Measurements from ENCODE around the gene ANKRD24.
A peak's percentile ranks its signal among the peaks of the same experiment; 100 is the strongest.
"Not testable (repeated sequence)": the region's sequence is repeated elsewhere in the genome, so short reads cannot be mapped to it uniquely, and the experiment has no call there.

Gene ANKRD24

DNA sequence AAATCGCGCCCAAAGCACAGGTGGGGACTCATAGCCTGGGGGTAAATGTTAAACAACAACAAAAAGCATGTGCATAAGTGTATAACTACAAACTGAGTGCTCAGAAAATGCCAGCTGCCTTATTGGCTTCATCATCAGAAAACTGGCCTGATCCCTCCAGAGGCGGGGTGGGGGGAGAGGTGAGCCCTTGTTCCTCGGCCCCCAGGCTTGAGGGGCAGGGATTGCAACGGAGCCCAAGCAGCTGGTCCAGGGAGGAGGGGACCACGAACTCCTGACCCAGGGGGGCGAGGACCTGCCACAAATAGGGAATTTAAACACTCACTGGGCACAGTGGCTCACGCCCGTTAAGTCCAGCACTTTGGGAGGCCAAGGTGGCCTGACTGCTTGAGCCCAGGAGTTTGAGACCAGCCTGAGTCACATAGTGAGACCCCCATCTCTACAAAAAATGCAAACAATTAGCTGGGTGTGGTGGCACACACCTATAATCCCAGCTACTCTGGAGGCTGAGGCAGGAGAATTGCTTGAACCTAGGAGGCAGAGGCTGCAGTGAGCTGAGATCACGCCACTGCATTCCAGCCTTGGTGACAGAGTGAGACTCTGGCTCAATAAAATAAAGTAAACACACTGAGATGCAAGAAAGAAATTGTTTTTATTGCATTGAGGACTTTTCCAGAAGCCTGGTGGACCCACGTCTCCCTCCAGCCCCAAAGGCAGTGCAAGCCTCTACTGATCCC lies 8.8 kb upstream of the ANKRD24 start:
- no peak for DNase-seq (ENCODE audit: low read depth in 2 of 2)

DNA sequence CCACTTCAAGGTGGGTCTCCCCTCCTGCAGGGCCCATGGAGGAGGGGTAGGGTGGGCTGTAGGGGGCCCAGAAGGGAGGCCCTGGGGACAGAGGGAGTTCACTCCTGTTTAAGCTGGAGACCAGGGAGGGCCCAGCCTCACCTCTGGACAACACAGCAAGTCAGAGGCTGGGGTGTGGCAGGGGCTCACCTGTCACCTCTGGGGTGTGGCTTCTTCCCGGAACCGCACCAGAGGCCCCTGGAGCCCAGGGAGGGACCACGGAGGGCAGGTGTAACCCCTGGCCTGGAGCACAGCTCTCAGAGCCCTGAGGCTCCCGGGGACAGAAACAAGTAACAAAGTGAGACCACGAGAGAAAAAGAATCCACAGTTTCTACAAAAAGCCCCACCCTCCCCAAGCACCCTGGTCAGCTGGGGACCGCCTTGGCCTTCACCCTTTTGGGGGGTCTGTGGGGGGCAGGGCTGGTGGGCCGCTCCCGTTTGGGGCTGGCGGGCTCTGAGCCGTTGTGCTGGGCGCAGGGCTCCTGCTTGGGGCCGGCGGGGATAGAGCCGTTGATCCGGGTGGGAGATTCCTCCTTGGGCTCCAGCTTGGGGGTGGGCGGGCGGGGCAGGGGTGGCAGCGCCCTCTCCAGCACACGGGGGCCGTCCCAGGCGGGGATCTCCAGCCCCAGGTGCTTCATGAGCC lies 8.1 kb upstream of the ANKRD24 start:
- no peak for DNase-seq (ENCODE audit: low read depth in 2 of 2)

DNA sequence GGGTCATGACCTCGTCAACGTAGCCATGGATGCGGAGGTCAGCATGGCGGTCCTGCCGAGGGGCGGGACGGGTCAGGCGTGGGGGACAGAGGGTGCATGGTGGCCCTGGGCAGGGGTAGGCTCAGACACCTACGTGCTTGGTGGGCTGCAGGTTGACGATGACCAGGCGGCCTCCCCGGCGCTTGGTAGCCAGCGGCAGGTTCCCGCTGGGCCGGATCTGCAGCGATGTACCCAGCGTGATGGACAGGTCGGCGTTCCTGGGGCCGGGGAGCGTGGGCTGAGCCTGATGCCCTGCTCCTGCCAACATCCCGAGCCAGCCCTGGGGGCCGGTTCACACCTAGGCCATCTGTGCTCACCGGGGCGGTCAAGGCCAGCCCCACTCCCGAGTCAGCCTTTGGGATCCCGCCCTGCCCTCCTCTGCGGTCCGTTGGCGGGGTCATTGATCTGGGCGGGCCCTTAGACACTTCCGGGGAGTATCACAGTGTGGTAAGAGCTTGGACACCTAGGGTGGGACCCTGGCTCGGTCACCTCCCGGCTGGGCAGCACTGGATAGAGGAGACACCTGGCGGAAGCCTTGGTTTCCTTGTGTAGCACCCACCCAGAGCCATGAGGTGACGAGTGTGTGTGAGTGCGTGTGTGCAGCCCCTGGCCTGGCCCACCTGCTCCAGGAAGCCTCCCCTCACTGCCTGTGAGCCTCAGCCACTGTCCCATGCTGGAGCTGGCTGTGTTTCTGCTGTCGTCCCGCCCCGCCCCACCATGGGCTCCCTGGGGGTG lies 7.4 kb upstream of the ANKRD24 start:
- no peak for DNase-seq (ENCODE audit: low read depth in 2 of 2)

DNA sequence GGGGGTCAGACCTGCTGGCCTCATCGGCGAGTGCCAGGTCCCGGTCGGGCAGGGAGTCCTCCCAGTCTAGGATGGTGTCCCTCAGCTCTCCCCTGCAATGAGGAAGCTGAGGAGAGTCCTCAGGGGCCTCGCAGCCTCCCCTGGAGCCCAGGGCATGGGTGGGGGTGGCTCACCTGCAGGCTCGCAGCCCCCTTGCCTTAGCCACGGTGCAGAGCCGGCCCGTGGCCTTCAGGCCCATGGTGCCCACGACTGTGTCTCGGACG lies 6.9 kb upstream of the ANKRD24 start:
- DNase-seq (ENCODE audit: low read depth in 2 of 2): no peak

GRCh38 chr19:4177146-4177545 lies 5.3 kb upstream of the ANKRD24 start:
- DNase-seq (ENCODE audit: low read depth in 2 of 2): no peak

DNA sequence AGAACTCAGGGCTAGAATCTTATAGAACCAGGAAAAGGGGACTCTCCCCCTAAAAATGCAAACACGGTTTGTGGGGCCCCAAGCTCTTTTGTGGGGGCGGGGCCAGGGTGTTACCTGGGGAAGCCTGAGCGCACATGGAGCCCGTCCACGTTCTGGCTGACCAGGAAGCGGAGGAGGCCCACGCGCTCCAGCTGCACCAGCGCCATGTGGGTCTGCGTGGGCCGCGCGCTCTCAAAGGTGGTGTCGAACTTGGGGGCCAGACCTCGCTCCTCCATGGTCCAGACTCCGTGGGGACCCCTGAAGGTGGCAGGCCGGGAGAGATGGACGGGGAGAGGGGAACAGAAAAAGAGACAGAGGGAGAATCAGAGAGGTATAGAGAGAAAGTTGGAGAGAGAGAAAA lies 3.5 kb upstream of the ANKRD24 start:
- no peak for DNase-seq (ENCODE audit: low read depth in 2 of 2)

GRCh38 chr19:4181053-4181508 lies 1.4 kb upstream of the ANKRD24 start:
- no peak for DNase-seq (ENCODE audit: low read depth in 2 of 2)

- no peak for DNase-seq (ENCODE audit: low read depth in 2 of 2)
Measured at GRCh38 chr19:4183967-4184717, 1.7 kb downstream of the ANKRD24 start.

- DNase-seq (ENCODE audit: low read depth in 2 of 2): no peak
Measured at GRCh38 chr19:4184718-4185352, 2.3 kb downstream of the ANKRD24 start.

- no peak for DNase-seq (ENCODE audit: low read depth in 2 of 2)
Measured at GRCh38 chr19:4185413-4186086, 3.1 kb downstream of the ANKRD24 start.

GRCh38 chr19:4186087-4186993 lies 3.9 kb downstream of the ANKRD24 start:
- DNase-seq (ENCODE audit: low read depth in 2 of 2): peak; percentile 51

- DNase-seq (ENCODE audit: low read depth in 2 of 2): no peak
Measured at GRCh38 chr19:4187313-4188122, 5.0 kb downstream of the ANKRD24 start.

- DNase-seq (ENCODE audit: low read depth in 2 of 2): no peak
Measured at GRCh38 chr19:4189641-4190040, 7.2 kb downstream of the ANKRD24 start.

DNA sequence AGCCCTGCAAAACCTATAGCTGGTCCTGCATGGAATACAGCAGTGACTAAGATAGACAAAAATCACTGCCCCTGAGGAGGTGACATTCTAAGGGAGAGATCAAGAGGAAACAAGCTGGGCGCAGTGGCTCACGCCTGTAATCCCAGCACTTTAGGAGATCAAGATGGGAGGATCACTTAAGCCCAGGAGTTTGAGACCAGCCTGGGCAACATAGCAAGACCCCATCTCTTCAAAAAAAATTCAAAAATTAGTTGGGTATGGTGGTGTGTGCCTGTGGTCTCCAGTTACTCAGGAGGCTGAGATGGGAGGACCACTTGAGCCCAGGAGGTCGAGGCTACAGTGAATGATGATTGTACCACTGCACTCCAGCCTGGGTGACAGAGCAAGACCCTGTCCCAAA lies 10.0 kb downstream of the ANKRD24 start:
- DNase-seq (ENCODE audit: low read depth in 2 of 2): not testable (repeated sequence)

DNA sequence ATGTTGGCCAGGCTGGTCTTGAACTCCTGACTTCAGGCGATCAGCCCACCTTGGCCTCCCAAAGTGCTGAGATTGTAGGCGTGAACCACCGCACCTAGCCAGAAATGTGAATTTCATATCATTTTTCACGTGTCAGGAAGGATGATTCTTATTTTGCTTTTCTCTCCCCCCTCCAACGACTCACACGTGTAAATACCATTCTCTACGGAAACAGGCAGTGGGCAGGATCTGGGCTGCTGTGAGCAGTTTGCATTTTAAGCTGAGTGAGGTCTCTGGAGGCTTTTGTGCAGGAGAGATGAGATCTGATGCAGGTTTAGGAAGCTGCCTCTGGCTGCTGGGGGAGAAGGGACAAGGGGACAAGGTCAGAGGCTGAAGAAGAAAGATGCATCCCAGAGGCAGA lies 11.9 kb downstream of the ANKRD24 start:
- no peak for DNase-seq (ENCODE audit: low read depth in 2 of 2)

GRCh38 chr19:4196009-4196408 lies 13.5 kb downstream of the ANKRD24 start:
- no peak for DNase-seq (ENCODE audit: low read depth in 2 of 2)

GRCh38 chr19:4196587-4197148 lies 14.2 kb downstream of the ANKRD24 start:
- DNase-seq (ENCODE audit: low read depth in 2 of 2): no peak

DNA sequence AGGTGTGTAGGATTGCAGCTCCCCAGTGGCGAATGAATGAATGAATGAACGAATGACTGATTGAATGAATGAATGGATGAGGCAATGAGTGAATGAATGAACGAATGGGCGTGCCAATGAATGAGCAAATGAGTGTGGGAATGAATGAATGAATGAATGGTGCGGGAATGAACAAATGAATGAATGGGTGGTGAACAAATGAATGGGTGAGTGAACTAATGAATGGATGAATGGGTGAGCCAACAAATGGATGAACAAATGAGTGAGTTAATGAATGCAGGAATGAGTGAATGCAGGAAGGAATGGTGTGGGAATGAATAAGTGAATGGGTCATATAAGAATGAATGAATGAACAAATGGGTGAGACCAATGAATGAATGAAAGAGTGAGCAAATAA lies 14.7 kb downstream of the ANKRD24 start:
- no peak for DNase-seq (ENCODE audit: low read depth in 2 of 2)
